8988T (cell line): ENCODE results near the gene CLDN24.
"Not testable (repeated sequence)": the region's sequence is repeated elsewhere in the genome, so short reads cannot be mapped to it uniquely, and the experiment has no call there.

Experiments used
- DNase-seq: peaks from one replicate; pipeline ENCODE4 v3.0.0; 2011

The CLDN24 gene

GRCh38 chr4:183345261-183345660 is 23.0 kb upstream of the CLDN24 start:
- no peak for DNase-seq

GRCh38 chr4:183344523-183345255 is 22.5 kb upstream of the CLDN24 start:
- no peak for DNase-seq

DNA sequence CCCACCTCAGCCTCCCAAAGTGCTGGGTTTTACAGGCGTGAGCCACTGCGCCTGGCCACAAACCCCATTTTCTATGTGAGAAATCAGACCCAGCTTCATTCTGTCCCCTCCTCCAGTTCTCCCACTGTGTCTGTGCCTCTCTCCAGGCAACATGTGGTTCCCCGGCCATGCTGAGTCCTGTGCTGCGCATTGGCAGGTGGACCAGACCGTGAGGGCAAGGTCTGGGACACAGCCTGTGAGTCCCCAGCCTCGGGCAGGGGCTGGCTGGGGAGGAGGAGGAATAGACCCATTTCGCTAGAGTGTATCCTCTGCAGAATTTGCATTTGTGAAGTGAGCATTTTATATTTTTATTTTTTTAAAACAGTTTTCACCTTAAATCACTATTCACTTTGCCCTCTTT is 21.5 kb upstream of the CLDN24 start:
- no peak for DNase-seq

DNA sequence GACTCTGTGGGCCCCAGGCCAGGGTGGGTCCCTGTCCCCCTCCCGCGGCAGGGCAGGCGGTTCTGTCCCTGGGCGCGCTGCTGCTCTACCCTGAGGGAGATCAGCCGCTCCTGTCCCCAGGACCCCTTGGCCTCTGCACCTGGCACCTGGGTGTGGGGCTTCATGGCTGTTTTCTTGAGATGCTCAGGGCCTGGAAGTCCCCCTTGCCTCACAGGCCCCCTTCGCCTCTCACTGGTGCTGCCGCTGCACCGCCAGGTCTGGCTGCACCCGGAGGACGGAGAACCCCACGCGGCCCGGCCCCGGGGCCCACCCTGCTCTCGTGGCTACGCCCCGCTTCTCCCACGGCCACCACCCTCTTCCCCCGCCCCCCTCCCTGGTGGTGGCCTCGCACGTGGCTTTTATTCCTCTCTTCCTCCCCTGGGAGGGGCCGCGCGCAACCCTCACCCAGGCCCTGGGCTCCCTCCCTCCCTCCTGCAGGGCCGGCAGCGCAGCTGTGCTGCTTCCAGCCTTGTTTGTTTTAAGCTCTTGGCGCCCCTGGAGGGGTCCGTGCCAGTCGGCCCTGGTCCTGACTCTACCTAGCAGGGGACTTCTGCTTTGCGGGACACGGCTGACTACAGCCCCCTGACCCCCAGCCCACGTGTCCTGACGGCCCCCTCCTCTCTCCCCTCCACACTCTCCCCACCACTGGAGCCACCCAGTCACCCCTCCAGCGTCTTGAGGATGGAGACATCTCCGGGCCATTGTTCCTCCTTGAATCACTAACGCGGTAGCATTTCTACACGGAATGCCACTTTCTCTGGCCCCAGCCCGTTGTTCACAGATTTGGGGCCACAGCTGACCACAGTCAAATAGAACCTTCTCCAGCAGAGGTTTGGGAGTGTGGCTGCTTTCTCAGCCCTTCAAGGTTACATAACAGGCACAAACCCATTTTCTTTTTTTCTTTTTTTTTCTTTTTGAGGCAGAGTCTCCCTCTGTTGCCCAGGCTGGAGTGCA is 20.6 kb upstream of the CLDN24 start:
- no peak for DNase-seq

DNA sequence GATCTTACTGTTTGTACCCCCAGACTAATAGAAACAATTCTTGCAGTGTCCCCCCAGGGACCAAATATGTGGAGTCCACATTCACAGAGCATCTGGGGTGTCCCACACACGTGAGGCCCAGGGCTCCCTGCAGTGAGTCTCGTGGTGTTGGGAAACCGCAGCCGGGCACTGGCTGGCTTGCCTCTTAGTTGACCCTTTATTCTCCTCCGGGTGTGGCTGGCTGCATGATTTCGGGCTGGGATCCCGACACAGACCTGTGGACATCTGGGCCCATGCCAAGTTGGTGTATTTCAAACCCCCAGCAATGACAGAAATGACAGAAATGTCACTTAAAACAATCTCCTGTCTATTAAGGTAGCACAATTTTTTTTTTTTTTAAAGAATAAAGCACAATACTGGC is 15.6 kb upstream of the CLDN24 start:
- no peak for DNase-seq

- no peak for DNase-seq
Observed at GRCh38 chr4:183337349-183337748, 15.1 kb upstream of the CLDN24 start.

DNA sequence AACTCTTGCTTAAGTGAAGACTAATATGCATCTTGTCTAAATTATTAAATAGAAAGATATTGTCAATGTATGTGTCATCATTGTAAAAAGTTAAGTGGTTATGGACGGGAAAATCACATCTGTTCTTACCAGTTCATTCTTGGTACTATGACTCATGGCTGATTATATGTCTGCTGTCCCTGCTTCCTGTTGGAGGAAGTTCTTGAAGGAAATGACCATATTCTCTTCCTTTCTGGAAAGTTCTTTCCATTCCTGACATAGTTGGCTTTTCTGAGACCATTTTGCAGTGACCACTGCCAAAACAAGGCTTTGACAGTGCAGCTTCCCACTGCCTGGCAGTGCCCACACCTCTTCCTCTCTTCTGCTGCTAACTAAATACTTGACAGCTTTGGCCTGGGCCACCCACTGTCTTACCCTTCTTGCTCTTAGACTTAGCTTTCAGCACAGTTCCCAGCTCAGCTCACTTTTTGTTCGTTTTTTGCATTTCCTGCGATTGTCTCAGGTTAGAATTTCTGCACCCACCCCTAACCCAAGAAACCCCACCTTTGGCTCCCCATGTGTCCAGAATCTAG is 13.2 kb upstream of the CLDN24 start:
- no peak for DNase-seq

DNA sequence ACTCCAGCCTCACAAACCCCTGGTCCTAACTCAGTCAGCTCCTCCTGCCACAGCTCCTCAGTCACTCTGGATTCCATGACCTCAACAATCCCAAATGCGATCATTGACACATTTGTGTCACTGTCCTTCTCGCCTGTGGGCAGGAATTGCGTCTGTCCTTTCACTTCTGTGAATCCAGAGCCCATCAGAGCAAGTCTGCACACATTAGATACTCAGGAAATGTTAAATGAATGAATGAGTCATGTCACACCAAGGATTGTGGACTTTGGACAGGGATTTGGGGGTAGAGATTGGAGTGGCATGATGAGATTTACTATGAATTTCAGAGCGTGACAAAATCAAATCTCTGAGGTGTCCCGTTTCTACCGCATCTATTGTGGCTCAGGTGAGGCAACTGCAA is 11.8 kb upstream of the CLDN24 start:
- no peak for DNase-seq

DNA sequence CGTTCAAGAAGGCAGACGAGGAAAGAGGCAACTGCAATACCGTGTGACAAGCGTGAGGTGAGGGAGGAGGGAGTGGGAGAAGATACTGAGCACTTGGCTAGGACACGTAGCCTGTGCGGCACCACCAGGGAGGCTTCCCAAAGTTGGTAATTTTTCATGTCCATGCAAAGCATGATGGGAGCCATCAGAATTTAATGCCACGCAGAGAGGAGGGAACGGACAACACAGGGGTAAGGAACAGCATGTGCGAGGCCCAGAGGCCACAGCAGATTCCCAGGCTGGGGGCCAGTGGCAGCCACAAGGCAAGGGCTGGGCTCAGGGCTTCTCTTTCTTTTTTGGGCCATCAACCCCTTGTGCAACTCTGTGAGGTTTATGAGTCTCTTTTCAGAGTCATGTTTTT is 11.0 kb upstream of the CLDN24 start:
- no peak for DNase-seq

DNA sequence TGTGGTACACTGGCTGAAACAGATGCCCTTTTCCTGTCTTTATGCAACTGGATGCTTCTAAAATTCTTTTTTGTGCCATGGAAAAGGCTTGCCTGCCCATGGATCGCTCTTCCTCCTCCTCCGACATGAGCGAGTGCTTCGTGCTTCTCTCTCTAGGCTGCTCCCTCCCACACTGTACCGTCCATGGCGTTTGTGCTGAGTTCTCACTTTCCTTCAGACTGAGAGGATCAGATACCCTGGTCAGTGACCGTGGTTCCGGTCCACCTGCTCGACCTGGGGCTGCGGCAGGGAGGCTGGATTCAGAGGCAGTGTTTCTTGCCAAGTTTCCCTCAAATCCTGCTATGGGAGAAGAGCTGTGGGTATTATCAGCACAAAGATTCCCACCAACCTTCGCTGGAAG is 10.2 kb upstream of the CLDN24 start:
- DNase-seq = no peak

- no peak for DNase-seq
Observed at GRCh38 chr4:183330841-183331240, 8.6 kb upstream of the CLDN24 start.

DNA sequence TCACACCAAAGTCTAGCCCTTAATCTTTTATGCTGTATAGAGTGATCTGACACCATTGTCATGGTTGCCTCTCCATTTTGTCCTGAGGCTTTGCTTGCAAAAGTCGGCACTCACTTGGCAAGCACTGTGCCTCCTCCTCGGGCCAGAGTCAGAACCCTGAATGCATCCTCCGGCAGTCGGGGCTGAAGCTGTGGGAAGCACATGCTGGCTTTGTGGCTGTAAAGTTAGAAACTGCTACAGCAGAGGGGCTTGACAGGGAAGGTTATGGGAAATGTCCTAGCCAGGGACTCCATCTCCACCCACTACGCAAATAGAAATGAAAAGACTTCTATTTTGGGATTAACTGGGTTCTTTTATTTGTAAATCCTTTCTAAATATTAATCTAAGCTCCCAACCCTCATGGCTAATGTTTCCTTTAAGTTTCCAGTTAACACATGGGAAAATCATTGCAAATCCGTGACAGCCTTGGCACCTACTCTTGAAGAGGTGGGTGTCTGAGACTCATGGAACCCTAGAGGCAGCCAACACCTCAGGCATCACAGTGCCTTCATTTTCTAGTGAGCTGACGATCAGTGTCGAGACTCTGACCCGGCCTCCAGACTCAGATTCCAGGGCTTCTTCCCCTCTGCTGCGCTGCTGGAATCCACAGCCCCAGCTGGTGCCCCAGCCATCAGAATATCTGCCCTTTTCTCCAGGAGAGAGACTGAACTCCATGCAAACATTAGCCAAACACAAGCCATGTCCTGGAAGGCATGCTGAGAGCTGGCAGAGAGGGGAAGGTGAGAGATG is 7.9 kb upstream of the CLDN24 start:
- no peak for DNase-seq

DNA sequence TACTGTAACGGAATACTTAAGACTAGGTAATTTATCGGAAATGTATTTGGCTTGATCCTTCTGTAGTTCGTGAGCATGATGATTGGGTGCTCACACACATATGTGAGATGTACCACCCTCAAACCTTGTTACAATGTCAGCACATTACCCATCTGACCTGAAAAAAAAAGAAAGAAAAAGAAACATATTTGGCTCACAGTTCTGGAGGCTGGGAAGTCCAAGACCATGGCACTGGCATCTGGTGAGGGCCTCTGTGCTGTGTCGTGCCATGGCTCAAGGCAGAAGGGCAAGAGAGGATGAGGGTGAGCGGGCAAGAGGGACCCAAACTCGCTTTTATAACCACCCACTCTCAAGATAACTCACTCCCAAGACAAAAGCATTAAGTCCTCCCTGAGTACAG is 7.0 kb upstream of the CLDN24 start:
- DNase-seq = no peak

DNA sequence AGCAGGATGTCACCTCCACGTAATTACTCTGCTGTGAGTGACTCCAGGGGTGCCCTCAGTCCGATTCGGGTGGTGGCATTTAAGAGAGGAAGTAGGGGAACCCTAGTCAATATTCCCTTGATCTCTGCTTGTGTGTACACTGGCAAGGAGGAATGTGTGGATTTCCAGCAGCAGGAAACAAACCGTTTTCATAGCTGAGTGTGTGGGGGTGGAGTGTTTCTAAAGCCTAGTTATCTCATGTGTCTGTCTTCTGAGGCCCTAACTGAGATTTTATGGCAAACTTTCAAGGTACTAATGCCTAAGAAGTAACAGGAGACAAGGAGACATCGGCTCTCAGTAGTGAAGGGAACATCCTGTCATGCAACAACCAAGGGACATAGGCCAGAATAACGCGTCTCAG is 6.6 kb upstream of the CLDN24 start:
- DNase-seq = no peak

DNA sequence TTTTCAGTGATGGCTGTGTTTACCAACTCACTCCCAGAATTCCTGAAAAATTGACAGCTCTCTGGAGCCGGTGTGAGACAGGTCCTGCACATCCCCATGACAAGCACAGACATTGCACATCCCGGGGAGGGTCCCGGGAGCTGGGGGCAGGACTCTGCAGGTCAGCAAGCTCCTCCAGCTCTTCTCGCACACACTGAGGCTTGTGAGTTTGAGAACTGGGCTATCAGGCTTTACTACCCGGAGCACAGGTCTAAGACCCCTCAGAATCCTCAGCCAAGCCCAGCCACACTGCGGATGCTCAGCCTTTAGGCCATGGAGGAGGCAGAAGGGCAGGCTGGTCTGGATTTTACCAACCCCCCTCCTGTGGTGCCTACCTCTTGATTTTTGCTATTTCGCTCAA is 5.6 kb upstream of the CLDN24 start:
- no peak for DNase-seq

DNA sequence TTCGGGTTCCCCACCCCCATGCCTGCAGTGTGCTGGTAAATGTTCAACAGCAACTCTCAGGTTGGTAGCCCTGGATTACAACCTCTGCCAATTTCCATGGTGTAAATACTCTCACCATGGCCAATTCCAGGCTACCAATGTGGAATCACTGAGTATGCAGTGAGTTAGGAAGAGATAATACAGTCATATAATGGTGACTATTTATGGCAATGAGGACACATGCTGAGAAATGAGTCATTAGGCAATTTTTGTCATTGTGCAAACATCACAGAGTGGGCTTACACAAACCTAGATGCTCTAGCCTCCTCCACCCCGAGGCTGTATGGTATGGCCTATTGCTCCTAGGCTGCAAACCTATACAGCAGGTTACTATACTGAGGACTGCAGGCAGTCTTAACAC is 4.6 kb upstream of the CLDN24 start:
- no peak for DNase-seq

DNA sequence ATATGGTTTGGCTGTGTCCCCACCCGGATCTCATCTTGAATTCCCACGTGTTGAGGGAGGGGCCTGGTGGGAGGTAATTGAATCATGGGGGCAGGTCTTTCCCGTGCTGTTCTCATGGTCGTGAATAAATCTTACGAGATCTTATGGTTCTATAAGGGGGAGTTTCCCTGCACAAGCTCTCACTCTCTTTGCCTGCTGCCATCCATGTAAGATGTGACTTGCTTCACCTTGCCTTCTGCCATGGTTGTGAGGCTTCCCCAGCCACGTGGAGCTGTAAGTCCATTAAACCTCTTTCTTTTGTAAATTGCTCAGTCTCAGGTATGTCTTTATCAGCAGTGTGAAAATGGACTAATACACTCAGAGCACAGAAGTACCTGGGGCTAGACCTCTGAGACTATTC is 4.2 kb upstream of the CLDN24 start:
- DNase-seq = not testable (repeated sequence)

- DNase-seq = no peak
Observed at GRCh38 chr4:183324619-183325018, 2.4 kb upstream of the CLDN24 start.

- DNase-seq = not testable (repeated sequence)
Observed at GRCh38 chr4:183324056-183324455, 1.8 kb upstream of the CLDN24 start.

GRCh38 chr4:183323295-183323694 is 1.1 kb upstream of the CLDN24 start:
- no peak for DNase-seq

- no peak for DNase-seq
Observed at GRCh38 chr4:183321516-183321915, 710 bp downstream of the CLDN24 start.

DNA sequence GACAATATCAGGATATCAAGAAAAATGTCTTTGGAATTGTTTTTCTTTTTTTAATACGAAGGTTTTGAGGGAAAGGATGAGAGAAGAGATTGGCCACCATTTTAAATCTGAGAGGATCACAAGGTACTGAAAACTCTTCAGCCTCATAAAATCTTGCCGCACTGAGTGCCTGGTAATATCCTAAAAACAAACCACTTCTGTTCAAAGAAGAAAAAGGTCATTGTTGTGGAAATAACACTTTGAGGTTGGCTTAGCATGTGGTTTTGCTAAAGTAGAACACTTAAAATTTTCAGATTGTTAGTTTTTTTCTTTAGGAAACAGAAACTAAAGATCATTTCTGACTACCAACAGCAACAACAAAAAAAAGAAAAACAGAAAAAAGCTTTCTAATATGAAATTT is 1.1 kb downstream of the CLDN24 start:
- DNase-seq = no peak
